Caco-2 (cell line): ENCODE results near the gene FIGNL1. TPM values are rescaled to one million over a fixed set of nuclear protein-coding genes. Genes with fewer than 3 reads are reported as not detected.
A peak's percentile ranks its signal among the peaks of the same experiment; 100 is the strongest.

Source experiments
- BruUV-seq: library from RNA; stranded (reverse); fragments of 400-500 nt; replicated peaks from 2 replicates; lab custom pipeline; 2021; lab: Mats Ljungman, UMichigan
- CTCF ChIA-PET: fragments of 300-600 bp; sonication (Branson Sonifier 250); formaldehyde crosslinking; loops from one replicate; lab custom pipeline; 2022; ENCODE audit warnings: antibody characterized with exemption; lab: Charles Lee
- POLR2A ChIA-PET: fragments of 300-600 bp; sonication (Branson Sonifier 250); formaldehyde crosslinking; loops from one replicate; lab custom pipeline; 2022; ENCODE audit warnings: antibody characterized with exemption; lab: Charles Lee
- DNase-seq, 2 experiments: peaks; one replicate each; pipeline versions ENCODE4 v3.0.0 to v3.0.0-alpha.2; 2020 to 2022
- H3K27me3 ChIP-seq: replicated peaks from 2 replicates; pipeline ENCODE4 v1.6.0; 2011; ENCODE audit warnings: low read length; ENCODE audit not compliant: control insufficient read depth, insufficient read depth
- H3K36me3 ChIP-seq: 2 replicates; pipeline ENCODE4 v1.5.1; 2011; ENCODE audit warnings: low read length; ENCODE audit not compliant: control insufficient read depth, insufficient read depth
- H3K4me1 ChIP-seq: fragments of 250-450 bp; sonication (Bioruptor Pico); 2 replicates; pipeline ENCODE4 v1.5.1; 2020; ENCODE audit warnings: mild to moderate bottlenecking
- H3K4me3 ChIP-seq: 2 replicates; pipeline ENCODE4 v1.5.1; 2011; ENCODE audit warnings: low read depth, mild to moderate bottlenecking, control low read depth, low read length
- H3K9me3 ChIP-seq: fragments of 250-450 bp; sonication (Bioruptor Pico); 2 replicates; pipeline ENCODE4 v1.5.1; 2020; ENCODE audit warnings: mild to moderate bottlenecking, moderate library complexity
- H3K27ac Mint-ChIP-seq: one replicate; pipeline ENCODE4 v1.8.0; 2022; ENCODE audit warnings: mixed read lengths; ENCODE audit not compliant: unreplicated experiment
- H3K27me3 Mint-ChIP-seq: one replicate; pipeline ENCODE4 v1.8.0; 2022; ENCODE audit warnings: mixed read lengths; ENCODE audit not compliant: insufficient read depth, unreplicated experiment
- H3K36me3 Mint-ChIP-seq: one replicate; pipeline ENCODE4 v1.8.0; 2022; ENCODE audit warnings: mild to moderate bottlenecking, mixed read lengths; ENCODE audit not compliant: insufficient read depth, unreplicated experiment
- H3K4me1 Mint-ChIP-seq: one replicate; pipeline ENCODE4 v1.8.0; 2022; ENCODE audit warnings: low read depth, mixed read lengths; ENCODE audit not compliant: unreplicated experiment
- H3K4me3 Mint-ChIP-seq: one replicate; pipeline ENCODE4 v1.8.0; 2022; ENCODE audit warnings: mild to moderate bottlenecking, moderate library complexity, mixed read lengths; ENCODE audit not compliant: unreplicated experiment
- H3K9me3 Mint-ChIP-seq: one replicate; pipeline ENCODE4 v1.8.0; 2022; ENCODE audit warnings: mixed read lengths; ENCODE audit not compliant: unreplicated experiment
- intact Hi-C: fragments of 100-400 bp; cut with micrococcal nuclease; formaldehyde crosslinking; loops from one replicate; pipeline ENCODE4 v1.10.0; 2022; ENCODE audit not compliant: unreplicated experiment
- total RNA-seq: library from RNA; stranded (reverse); gene quantifications from 2 replicates; pipeline ENCODE4 v1.2.3, GENCODE V29; 2022
- TF ChIP-seq, protein P1 (sequence below), 2 experiments: fragments of 200-600 bp in 1 of 2; IDR thresholded peaks; 1 replicate in 1 of 2; 2 replicates in 1 of 2; pipeline versions ENCODE4 v1.5.1 to v1.8.0; 2011 to 2022; ENCODE audit warnings: antibody characterized with exemption in 1 of 2, control low read depth in 1 of 2, inconsistent platforms in 1 of 2, low read depth in 1 of 2, low read length in 1 of 2, mild to moderate bottlenecking in 1 of 2, moderate library complexity in 1 of 2; ENCODE audit not compliant: insufficient read depth in 1 of 2, severe bottlenecking in 1 of 2, unreplicated experiment in 1 of 2

Gene FIGNL1
- total RNA-seq, 1 experiment from 2014 or later: 47.2 TPM

DNA sequence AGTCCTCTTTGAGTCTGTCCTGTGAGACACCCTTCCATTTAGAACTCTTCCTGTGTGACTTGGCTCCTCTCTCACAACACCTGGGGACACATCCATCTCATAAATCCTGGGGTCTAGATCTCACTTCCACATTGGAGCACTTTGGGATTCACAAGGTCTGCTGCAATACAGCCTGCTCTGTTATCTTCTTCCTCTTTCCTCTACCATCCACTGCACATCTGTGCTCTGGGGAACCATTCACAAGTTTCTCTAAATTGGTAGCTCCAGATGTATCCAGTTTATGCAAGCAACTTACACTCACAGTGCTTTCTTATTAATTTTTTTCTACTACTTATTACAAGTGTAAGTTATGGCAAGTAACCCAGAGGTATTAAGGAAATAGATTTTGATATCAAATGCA lies 5.5 kb upstream of the FIGNL1 start:
- H3K4me3 ChIP-seq: no peak overlapping the region
- H3K9me3 ChIP-seq: no peaks in the 10 kb centered on the region
- H3K36me3 ChIP-seq: no peaks in the 10 kb centered on the region
- no TSS peak for BruUV-seq
- Mint-ChIP-seq H3K9me3 (no peaks in the 10 kb centered on the region), H3K4me1 (no peaks in the 10 kb centered on the region), H3K4me3 (no peak overlapping the region), H3K36me3 (peaks cover 10% of the 10 kb centered on the region), H3K27me3 (no peaks in the 10 kb centered on the region), H3K27ac (no peak overlapping the region)
- no peaks in the 10 kb centered on the region for H3K27me3 ChIP-seq
- TF ChIP-seq, protein P1, sequence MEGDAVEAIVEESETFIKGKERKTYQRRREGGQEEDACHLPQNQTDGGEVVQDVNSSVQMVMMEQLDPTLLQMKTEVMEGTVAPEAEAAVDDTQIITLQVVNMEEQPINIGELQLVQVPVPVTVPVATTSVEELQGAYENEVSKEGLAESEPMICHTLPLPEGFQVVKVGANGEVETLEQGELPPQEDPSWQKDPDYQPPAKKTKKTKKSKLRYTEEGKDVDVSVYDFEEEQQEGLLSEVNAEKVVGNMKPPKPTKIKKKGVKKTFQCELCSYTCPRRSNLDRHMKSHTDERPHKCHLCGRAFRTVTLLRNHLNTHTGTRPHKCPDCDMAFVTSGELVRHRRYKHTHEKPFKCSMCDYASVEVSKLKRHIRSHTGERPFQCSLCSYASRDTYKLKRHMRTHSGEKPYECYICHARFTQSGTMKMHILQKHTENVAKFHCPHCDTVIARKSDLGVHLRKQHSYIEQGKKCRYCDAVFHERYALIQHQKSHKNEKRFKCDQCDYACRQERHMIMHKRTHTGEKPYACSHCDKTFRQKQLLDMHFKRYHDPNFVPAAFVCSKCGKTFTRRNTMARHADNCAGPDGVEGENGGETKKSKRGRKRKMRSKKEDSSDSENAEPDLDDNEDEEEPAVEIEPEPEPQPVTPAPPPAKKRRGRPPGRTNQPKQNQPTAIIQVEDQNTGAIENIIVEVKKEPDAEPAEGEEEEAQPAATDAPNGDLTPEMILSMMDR (IDR thresholded peaks at IDR 0.05; ENCODE audit: insufficient read depth in 1 of 2, low read depth in 1 of 2, low read length in 1 of 2, severe bottlenecking in 1 of 2, unreplicated experiment in 1 of 2): no peak
- POLR2A ChIA-PET: no interaction called here
- 0 out of 2 replicates have a peak, but pooled peaks cover 3% of the 10 kb centered on the region for H3K4me1 ChIP-seq
- CTCF ChIA-PET: no interaction called here
- no peak for DNase-seq
- intact Hi-C loops: no loop called here

DNA sequence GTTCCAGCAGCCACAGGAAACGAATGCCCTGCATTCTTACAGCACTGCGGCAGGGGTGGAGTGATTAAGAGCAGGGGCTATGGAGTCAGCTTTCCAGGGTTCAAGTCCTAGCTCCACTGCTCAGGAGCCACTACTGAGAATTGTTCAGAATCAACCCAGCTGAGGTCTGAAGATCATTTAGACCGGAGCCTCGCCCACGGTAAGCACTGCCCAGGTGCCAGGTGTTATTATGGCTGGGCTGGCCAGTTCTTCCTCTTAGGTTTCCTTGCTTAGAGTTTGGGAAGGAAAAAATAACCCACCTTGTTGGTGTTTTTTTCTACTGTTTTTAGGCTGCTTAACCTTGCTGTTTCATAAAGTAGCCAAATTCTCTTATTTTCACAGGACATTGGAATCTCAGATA lies 4.8 kb upstream of the FIGNL1 start:
- TF ChIP-seq, protein P1 (IDR thresholded peaks at IDR 0.05; ENCODE audit: insufficient read depth in 1 of 2, low read depth in 1 of 2, low read length in 1 of 2, severe bottlenecking in 1 of 2, unreplicated experiment in 1 of 2): no peak
- Mint-ChIP-seq H3K4me3 (no peak overlapping the region), H3K9me3 (no peaks in the 10 kb centered on the region), H3K27me3 (no peaks in the 10 kb centered on the region), H3K36me3 (peaks cover 10% of the 10 kb centered on the region), H3K27ac (no peak overlapping the region), H3K4me1 (no peaks in the 10 kb centered on the region)
- ChIA-PET POLR2A (no interaction called here), CTCF (no interaction called here)
- no peaks in the 10 kb centered on the region for H3K27me3 ChIP-seq
- no peaks in the 10 kb centered on the region for H3K36me3 ChIP-seq
- H3K4me1 ChIP-seq: 0 out of 2 replicates have a peak, but pooled peaks cover 4% of the 10 kb centered on the region
- no TSS peak for BruUV-seq
- intact Hi-C loops: no loop called here
- DNase-seq: no peak
- no peaks in the 10 kb centered on the region for H3K9me3 ChIP-seq
- H3K4me3 ChIP-seq: no peak overlapping the region

DNA sequence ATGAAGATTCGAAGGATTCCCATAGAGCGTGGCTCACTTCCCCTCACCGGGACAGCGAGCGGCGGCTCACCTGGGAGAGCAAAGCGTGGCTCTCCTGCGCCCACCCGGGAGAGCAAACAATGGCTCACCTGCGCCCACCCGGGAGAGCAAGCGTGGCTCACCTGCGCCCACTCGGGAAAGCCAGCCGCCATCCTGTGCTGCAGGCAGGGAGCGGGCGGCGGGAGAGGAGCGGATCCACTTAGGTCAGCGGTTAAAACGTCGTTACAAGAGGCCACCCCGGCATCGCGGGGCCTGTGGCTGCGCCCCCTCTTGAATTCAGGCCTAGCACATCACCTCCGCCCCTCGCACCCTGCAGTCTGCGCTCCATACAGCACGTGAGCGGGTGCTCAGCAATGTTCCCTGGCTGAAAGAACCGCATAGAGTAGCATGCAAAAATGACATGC lies 461 bp upstream of the FIGNL1 start:
- intact Hi-C loops: no loop called here
- BruUV-seq: TSS peak; percentile 65
- H3K4me3 ChIP-seq: peak overlapping the region; percentile 94
- H3K9me3 Mint-ChIP-seq: no peaks in the 10 kb centered on the region
- peak overlapping the region; percentile 79 for H3K27ac Mint-ChIP-seq
- H3K27me3 Mint-ChIP-seq: no peaks in the 10 kb centered on the region
- ChIA-PET CTCF (no interaction called here), POLR2A (interaction anchor here (0.7 kb wide), 1 partner anchor 926 kb away, joined by 3 read pairs; no protein-coding TSS in a partner anchor)
- H3K36me3 ChIP-seq: no peaks in the 10 kb centered on the region
- no peak for DNase-seq
- peaks cover 18% of the 10 kb centered on the region for H3K4me1 Mint-ChIP-seq
- peaks cover 27% of the 10 kb centered on the region for H3K4me1 ChIP-seq
- H3K36me3 Mint-ChIP-seq: peaks cover 22% of the 10 kb centered on the region
- H3K4me3 Mint-ChIP-seq: peak overlapping the region; percentile 90
- no peaks in the 10 kb centered on the region for H3K9me3 ChIP-seq
- TF ChIP-seq, protein P1 (IDR thresholded peaks at IDR 0.05; ENCODE audit: insufficient read depth in 1 of 2, low read depth in 1 of 2, low read length in 1 of 2, severe bottlenecking in 1 of 2, unreplicated experiment in 1 of 2): no peak
- H3K27me3 ChIP-seq: no peaks in the 10 kb centered on the region
